T-cell (primary cell): Measurements from ENCODE around the gene THSD7A. TPM values are rescaled to one million over a fixed set of nuclear protein-coding genes. Genes with fewer than 3 reads are reported as not detected.

ENCODE experiments used
- ATAC-seq, 4 experiments: fragments of 200-7000 bp in 3 of 4; fragments of 150-1000 bp in 1 of 4; cut with Tn5 transposase; replicated peaks in 1 of 4; 1 replicate in 3 of 4; 2 replicates in 1 of 4; pipeline ENCODE4 v1.10.0; 2021; ENCODE audit warnings: moderate library complexity in 3 of 4, mild to moderate bottlenecking in 2 of 4, moderate number of reproducible peaks in 1 of 4
- CTCF ChIA-PET, 2 donors: fragments of 300-600 bp; sonication (Branson Sonifier 250); formaldehyde crosslinking; loops; one replicate each; lab custom pipeline; 2022; ENCODE audit warnings: antibody characterized with exemption in 2 of 2; lab: Charles Lee
- POLR2A ChIA-PET, 2 donors: fragments of 300-600 bp; sonication (Branson Sonifier 250); formaldehyde crosslinking; loops; one replicate each; lab custom pipeline; 2022; ENCODE audit warnings: antibody characterized with exemption in 2 of 2; lab: Charles Lee
- DNase-seq, 35 experiments: peaks; one replicate each; pipeline versions ENCODE4 v3.0.0 to v3.0.0-alpha.2; 2013 to 2023
- H3K27ac ChIP-seq: one replicate; pipeline ENCODE4 v1.5.1; 2013; ENCODE audit warnings: low read length
- H3K27me3 ChIP-seq, 2 experiments: replicated peaks in 1 of 2; 1 replicate in 1 of 2; 2 replicates in 1 of 2; pipeline versions ENCODE4 v1.6.1 to v1.7.0; 2013; ENCODE audit warnings: low read length in 1 of 2, mixed read lengths in 1 of 2; ENCODE audit not compliant: control insufficient read depth in 2 of 2, insufficient read depth in 2 of 2; ENCODE audit errors: extremely low read depth in 1 of 2
- H3K36me3 ChIP-seq, 2 donors: 1 replicate in 1 of 2; 2 replicates in 1 of 2; pipeline versions ENCODE4 v1.6.1 to v1.7.0; 2013; ENCODE audit warnings: low read length in 1 of 2; ENCODE audit not compliant: control insufficient read depth in 2 of 2, insufficient read depth in 1 of 2; ENCODE audit errors: extremely low read depth in 1 of 2
- H3K4me1 ChIP-seq, 2 experiments: 1 replicate in 1 of 2; 2 replicates in 1 of 2; pipeline versions ENCODE4 v1.6.1 to v1.7.0; 2013; ENCODE audit warnings: low read length in 2 of 2, mixed read lengths in 1 of 2; ENCODE audit not compliant: insufficient read depth in 2 of 2, control insufficient read depth in 1 of 2; ENCODE audit errors: extremely low read depth in 1 of 2
- H3K4me3 ChIP-seq, 2 donors: 1 replicate in 1 of 2; 2 replicates in 1 of 2; pipeline versions ENCODE4 v1.5.1 to v1.7.0; 2013; ENCODE audit warnings: mild to moderate bottlenecking in 2 of 2, low read length in 1 of 2, moderate library complexity in 1 of 2; ENCODE audit not compliant: control insufficient read depth in 1 of 2; ENCODE audit errors: extremely low read depth in 1 of 2
- H3K9me3 ChIP-seq: 2 replicates; pipeline ENCODE4 v1.7.0; 2013
- H3K27ac Mint-ChIP-seq, 2 donors: one replicate each; pipeline ENCODE4 v1.8.0; 2020 to 2021; ENCODE audit warnings: mild to moderate bottlenecking in 2 of 2, mixed read lengths in 2 of 2
- H3K27me3 Mint-ChIP-seq, 2 donors: one replicate each; pipeline ENCODE4 v1.8.0; 2021 to 2022; ENCODE audit warnings: mixed read lengths in 2 of 2
- H3K36me3 Mint-ChIP-seq: one replicate; pipeline ENCODE4 v1.8.0; 2021; ENCODE audit warnings: mixed read lengths
- H3K4me1 Mint-ChIP-seq, 3 donors: one replicate each; pipeline ENCODE4 v1.8.0; 2020 to 2022; ENCODE audit warnings: mixed read lengths in 3 of 3, mild to moderate bottlenecking in 1 of 3
- H3K4me3 Mint-ChIP-seq, 3 donors: one replicate each; pipeline ENCODE4 v1.8.0; 2020 to 2022; ENCODE audit warnings: mild to moderate bottlenecking in 3 of 3, mixed read lengths in 3 of 3, moderate library complexity in 3 of 3
- H3K9me3 Mint-ChIP-seq, 3 donors: one replicate each; pipeline ENCODE4 v1.8.0; 2020 to 2022; ENCODE audit warnings: mixed read lengths in 3 of 3
- WGBS: methylation state at CpG from one replicate; pipeline ENCODE4 v1.1.5; 2013; ENCODE audit warnings: missing lambda C conversion rate; ENCODE audit not compliant: insufficient coverage; 5-methylcytosine and 5-hydroxymethylcytosine counted together
- total RNA-seq, 35 experiments: library from RNA in 6 of 35; stranded (reverse) in 6 of 35; fragments of 120-200 nt in 1 of 35; gene quantifications; one replicate each; pipeline versions ENCODE4 v1.2.1 to v1.2.4 and lab custom pipeline; 2013 to 2026

Gene THSD7A
- total RNA-seq, 5 donors from 2014 or later (not counting 1 experiment from before 2014, with no cell fraction given) = 0.08 to 0.33 TPM; not detected in 3

- Histone ChIP-seq H3K36me3 (no peaks in the 10 kb centered on the region), H3K4me3 (no peak overlapping the region), H3K27me3 (no peaks in the 10 kb centered on the region), H3K4me1 (no peaks in the 10 kb centered on the region), H3K27ac (no peak overlapping the region), H3K9me3 (no peaks in the 10 kb centered on the region)
- 81% methylated on average over 4 of the region's 6 CpGs for WGBS
- ChIA-PET POLR2A (no interaction called here), CTCF (no interaction called here)
- H3K4me3 Mint-ChIP-seq = no peak overlapping the region
- H3K4me1 Mint-ChIP-seq = no peaks in the 10 kb centered on the region
- ATAC-seq (no peak), DNase-seq (no peak)
- no peak overlapping the region for H3K27ac Mint-ChIP-seq
- no peaks in the 10 kb centered on the region for H3K36me3 Mint-ChIP-seq
- peaks cover 0 to 8% (median 5%) of the 10 kb centered on the region in 3 donors for H3K9me3 Mint-ChIP-seq
- no peaks in the 10 kb centered on the region for H3K27me3 Mint-ChIP-seq
These were observed 240.9 kb downstream of the THSD7A start for GRCh38 chr7:11591055-11591633.

DNA sequence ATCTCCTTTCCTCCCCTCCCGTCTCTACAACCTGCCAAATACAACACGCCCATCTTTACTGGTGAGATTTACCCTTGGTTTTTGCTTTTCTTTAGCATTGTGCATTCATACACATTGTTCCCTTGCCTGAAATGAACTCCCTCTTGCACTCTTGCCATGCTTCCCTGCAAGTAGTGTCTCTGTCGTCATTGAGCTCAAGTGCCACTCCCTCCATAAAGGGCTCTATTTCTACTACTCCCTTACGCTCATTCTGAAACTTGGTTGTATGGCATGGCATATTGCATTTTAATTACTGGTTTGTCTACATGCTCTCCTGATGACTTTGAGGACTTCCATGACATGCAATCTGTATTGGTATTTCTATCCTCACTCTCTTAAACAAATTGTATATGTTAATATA is 242.7 kb downstream of the THSD7A start:
- no peaks in the 10 kb centered on the region for H3K27me3 Mint-ChIP-seq
- Histone ChIP-seq H3K27me3 (no peaks in the 10 kb centered on the region), H3K4me3 (no peak overlapping the region), H3K27ac (no peak overlapping the region), H3K9me3 (no peaks in the 10 kb centered on the region), H3K36me3 (no peaks in the 10 kb centered on the region), H3K4me1 (no peaks in the 10 kb centered on the region)
- 73% methylated on average over 2 of the region's 4 CpGs for WGBS
- no peak overlapping the region for H3K27ac Mint-ChIP-seq
- POLR2A ChIA-PET = no interaction called here
- no peak for DNase-seq
- no peaks in the 10 kb centered on the region for H3K36me3 Mint-ChIP-seq
- no peak overlapping the region for H3K4me3 Mint-ChIP-seq
- ATAC-seq = no peak
- peaks cover 0 to 5% (median 4%) of the 10 kb centered on the region in 3 donors for H3K9me3 Mint-ChIP-seq
- CTCF ChIA-PET = no interaction called here
- H3K4me1 Mint-ChIP-seq = no peaks in the 10 kb centered on the region

DNA sequence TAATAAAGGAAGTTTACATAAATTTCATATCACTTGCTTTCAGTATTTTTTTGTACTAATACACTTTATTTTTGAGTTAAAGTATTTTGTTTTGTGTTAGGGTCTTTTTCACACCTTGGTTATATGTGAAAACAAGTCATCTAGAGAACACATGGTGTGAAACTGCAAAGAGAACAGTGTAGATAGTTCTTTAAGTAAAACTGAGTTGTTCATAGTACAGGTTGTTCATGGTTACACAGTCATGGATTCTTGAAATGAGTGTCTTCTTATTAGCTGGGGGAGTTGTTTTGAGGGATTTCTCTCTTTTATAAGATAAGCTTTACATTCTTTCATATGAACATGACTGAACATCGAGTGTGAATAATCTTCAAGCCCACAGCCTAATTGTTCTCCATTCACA is 244.2 kb downstream of the THSD7A start:
- H3K9me3 ChIP-seq = no peaks in the 10 kb centered on the region
- no CpG with 5 or more reads among the region's 1 CpG for WGBS
- H3K27me3 ChIP-seq = no peaks in the 10 kb centered on the region
- Mint-ChIP-seq H3K36me3 (no peaks in the 10 kb centered on the region), H3K27ac (no peak overlapping the region), H3K4me3 (no peak overlapping the region), H3K4me1 (no peaks in the 10 kb centered on the region), H3K27me3 (no peaks in the 10 kb centered on the region), H3K9me3 (peaks cover 0 to 5% (median 4%) of the 10 kb centered on the region in 3 donors)
- H3K36me3 ChIP-seq = no peaks in the 10 kb centered on the region
- no peak for ATAC-seq
- POLR2A ChIA-PET = no interaction called here
- no peak overlapping the region for H3K27ac ChIP-seq
- CTCF ChIA-PET = no interaction called here
- no peak overlapping the region for H3K4me3 ChIP-seq
- H3K4me1 ChIP-seq = no peaks in the 10 kb centered on the region
- DNase-seq = no peak

DNA sequence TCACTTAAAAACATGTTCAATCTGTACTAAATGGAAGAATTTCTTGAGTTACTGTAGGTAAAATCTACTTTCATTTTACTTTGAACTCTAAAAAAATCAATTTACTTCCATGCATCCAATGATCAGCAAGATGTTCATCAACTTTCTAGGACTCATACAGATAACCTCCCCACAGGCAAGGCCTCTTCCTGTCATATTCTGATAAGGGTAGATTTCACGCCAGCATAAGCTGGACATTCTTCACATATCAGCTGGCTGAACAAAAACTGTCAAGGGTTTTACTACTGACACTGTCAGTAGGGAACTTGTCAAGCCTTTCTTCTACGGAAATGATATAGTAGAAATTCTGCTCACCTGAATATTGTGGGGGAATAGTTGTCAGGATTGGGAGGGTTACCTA is 244.9 kb downstream of the THSD7A start:
- Histone ChIP-seq H3K36me3 (no peaks in the 10 kb centered on the region), H3K9me3 (no peaks in the 10 kb centered on the region), H3K4me1 (no peaks in the 10 kb centered on the region), H3K27ac (no peak overlapping the region), H3K4me3 (no peak overlapping the region), H3K27me3 (no peaks in the 10 kb centered on the region)
- no peaks in the 10 kb centered on the region for H3K4me1 Mint-ChIP-seq
- POLR2A ChIA-PET = no interaction called here
- CTCF ChIA-PET = no interaction called here
- H3K4me3 Mint-ChIP-seq = no peak overlapping the region
- no CpG with 5 or more reads among the region's 2 CpGs for WGBS
- DNase-seq = no peak
- no peaks in the 10 kb centered on the region for H3K27me3 Mint-ChIP-seq
- H3K27ac Mint-ChIP-seq = no peak overlapping the region
- peaks cover 0 to 5% (median 4%) of the 10 kb centered on the region in 3 donors for H3K9me3 Mint-ChIP-seq
- ATAC-seq = no peak
- H3K36me3 Mint-ChIP-seq = no peaks in the 10 kb centered on the region

DNA sequence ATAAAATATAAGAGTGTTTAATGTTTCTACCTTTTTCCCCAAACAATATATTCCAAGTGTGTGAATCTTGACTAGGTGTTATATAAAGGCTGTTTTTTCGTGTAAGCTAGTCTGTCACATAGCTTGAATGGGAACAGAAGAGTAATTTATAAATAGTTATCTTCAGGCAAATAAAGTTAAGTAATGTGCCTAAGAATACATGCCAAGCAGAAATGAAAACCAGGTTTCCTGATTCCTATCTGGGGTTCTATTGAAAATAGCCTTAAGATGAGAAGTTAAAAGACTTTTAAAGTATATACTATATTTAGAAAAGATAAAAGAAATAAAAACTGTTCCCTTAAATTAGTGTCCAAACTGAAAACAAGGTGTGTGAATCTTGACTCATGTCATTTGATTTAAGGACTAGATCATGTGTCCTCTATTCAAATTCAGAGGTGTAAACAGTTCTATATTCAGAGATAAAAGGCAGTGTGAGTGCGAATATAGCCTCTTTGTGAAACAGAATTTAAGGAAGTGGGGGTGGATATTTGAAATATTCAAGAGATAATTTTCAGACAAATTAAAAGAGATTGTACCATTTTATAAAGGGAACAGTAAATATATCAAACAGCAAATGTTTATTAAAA is 247.5 kb downstream of the THSD7A start:
- H3K27ac ChIP-seq = no peak overlapping the region
- POLR2A ChIA-PET = interaction anchor here in 1 of 2 donors (0.7 kb wide), 1 partner anchor 182 kb away, joined by 3 read pairs; no protein-coding TSS in a partner anchor
- no peaks in the 10 kb centered on the region for H3K4me1 Mint-ChIP-seq
- H3K4me3 ChIP-seq = no peak overlapping the region
- CTCF ChIA-PET = no interaction called here
- no peak overlapping the region for H3K27ac Mint-ChIP-seq
- no peaks in the 10 kb centered on the region for H3K36me3 Mint-ChIP-seq
- no peaks in the 10 kb centered on the region for H3K36me3 ChIP-seq
- no CpG with 5 or more reads among the region's 2 CpGs for WGBS
- H3K27me3 Mint-ChIP-seq = no peaks in the 10 kb centered on the region
- no peaks in the 10 kb centered on the region for H3K4me1 ChIP-seq
- no peaks in the 10 kb centered on the region for H3K27me3 ChIP-seq
- ATAC-seq (no peak), DNase-seq (no peak)
- H3K4me3 Mint-ChIP-seq = no peak overlapping the region
- no peaks in the 10 kb centered on the region for H3K9me3 ChIP-seq
- H3K9me3 Mint-ChIP-seq = peaks cover 0 to 5% (median 4%) of the 10 kb centered on the region in 3 donors

DNA sequence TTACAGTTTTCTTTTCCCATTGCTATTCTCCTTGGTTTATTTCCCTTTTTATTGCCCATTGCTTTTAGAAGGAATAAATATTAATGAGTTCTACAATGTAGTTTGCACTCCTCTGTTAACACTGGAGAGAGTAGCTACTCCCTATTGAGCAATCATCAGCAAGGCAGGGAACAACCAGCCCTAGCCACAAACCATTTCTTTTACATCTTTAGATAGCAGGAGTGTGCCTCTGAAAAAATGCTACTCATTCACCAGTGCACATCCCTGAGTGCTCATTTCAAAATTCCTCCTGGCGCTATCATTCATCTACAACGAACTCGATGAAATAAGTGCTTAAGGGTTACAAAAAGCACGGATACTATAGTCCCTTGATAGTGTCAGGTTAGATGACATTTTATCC is 252.9 kb downstream of the THSD7A start:
- POLR2A ChIA-PET = no interaction called here
- no peaks in the 10 kb centered on the region for H3K36me3 Mint-ChIP-seq
- DNase-seq (no peak), ATAC-seq (no peak)
- Histone ChIP-seq H3K27me3 (no peaks in the 10 kb centered on the region), H3K4me3 (no peak overlapping the region), H3K27ac (no peak overlapping the region), H3K9me3 (no peaks in the 10 kb centered on the region), H3K36me3 (no peaks in the 10 kb centered on the region), H3K4me1 (no peaks in the 10 kb centered on the region)
- H3K4me3 Mint-ChIP-seq = no peak overlapping the region
- no CpG with 5 or more reads among the region's 4 CpGs for WGBS
- H3K27ac Mint-ChIP-seq = no peak overlapping the region
- H3K4me1 Mint-ChIP-seq = no peaks in the 10 kb centered on the region
- H3K9me3 Mint-ChIP-seq = no peaks in the 10 kb centered on the region
- CTCF ChIA-PET = no interaction called here
- no peaks in the 10 kb centered on the region for H3K27me3 Mint-ChIP-seq
